Neuronal stem cell (in vitro differentiated cells): ENCODE data around the gene NCAPG.

ENCODE experiments used
- DNase-seq: peaks from one replicate; pipeline ENCODE4 v3.0.0-alpha.2; 2013; ENCODE audit warnings: low spot score
- H2AFZ ChIP-seq: one replicate; pipeline ENCODE4 v1.6.1; 2013; ENCODE audit warnings: mild to moderate bottlenecking, low read length, inconsistent platforms
- H2AK5ac ChIP-seq: 2 replicates; pipeline ENCODE4 v1.6.1; 2013; ENCODE audit warnings: low read depth, mild to moderate bottlenecking, inconsistent platforms, low read length, moderate library complexity, mixed read lengths
- H2BK120ac ChIP-seq: 2 replicates; pipeline ENCODE4 v1.6.1; 2013; ENCODE audit warnings: low read depth, mild to moderate bottlenecking, inconsistent platforms, low read length, moderate library complexity, mixed read lengths
- H2BK12ac ChIP-seq: one replicate; pipeline ENCODE4 v1.6.1; 2013; ENCODE audit warnings: low read length, inconsistent platforms
- H2BK15ac ChIP-seq: 2 replicates; pipeline ENCODE4 v1.6.1; 2013; ENCODE audit warnings: mild to moderate bottlenecking, low read length, inconsistent platforms, mixed read lengths
- H2BK5ac ChIP-seq: one replicate; pipeline ENCODE4 v1.6.1; 2013; ENCODE audit warnings: inconsistent platforms, mild to moderate bottlenecking, low read length, moderate library complexity
- H3K14ac ChIP-seq: one replicate; pipeline ENCODE4 v1.6.1; 2013; ENCODE audit warnings: low read length, inconsistent platforms
- H3K18ac ChIP-seq: 2 replicates; pipeline ENCODE4 v1.6.1; 2013; ENCODE audit warnings: low read length, inconsistent platforms
- H3K23ac ChIP-seq: 2 replicates; pipeline ENCODE4 v1.6.1; 2013; ENCODE audit warnings: low read depth, mild to moderate bottlenecking, mixed read lengths, low read length, inconsistent platforms; ENCODE audit not compliant: poor library complexity
- H3K27ac ChIP-seq: replicated peaks from 3 replicates; pipeline ENCODE4 v1.5.1; 2013; ENCODE audit warnings: low read length, inconsistent platforms
- H3K27me3 ChIP-seq, 3 experiments: 2 replicates each; pipeline ENCODE4 v1.6.1; 2013; ENCODE audit warnings: low read length in 3 of 3, mild to moderate bottlenecking in 2 of 3, inconsistent platforms in 1 of 3, low read depth in 1 of 3, mixed read lengths in 1 of 3, moderate library complexity in 1 of 3; ENCODE audit not compliant: control insufficient read depth in 3 of 3, insufficient read depth in 3 of 3
- H3K36me3 ChIP-seq, 2 donors: replicated peaks in 1 of 2; 2 replicates each; pipeline ENCODE4 v1.6.1; 2013; ENCODE audit warnings: low read length in 2 of 2; ENCODE audit not compliant: control insufficient read depth in 2 of 2, insufficient read depth in 2 of 2
- H3K4ac ChIP-seq: 2 replicates; pipeline ENCODE4 v1.6.1; 2013; ENCODE audit warnings: inconsistent platforms, mild to moderate bottlenecking, low read length, moderate library complexity
- H3K4me1 ChIP-seq, 2 donors: 1 replicate in 1 of 2; 2 replicates in 1 of 2; pipeline ENCODE4 v1.6.1; 2013; ENCODE audit warnings: low read length in 2 of 2, low read depth in 1 of 2; ENCODE audit not compliant: control insufficient read depth in 2 of 2, insufficient read depth in 1 of 2
- H3K4me2 ChIP-seq: one replicate; pipeline ENCODE4 v1.6.1; 2013; ENCODE audit warnings: mild to moderate bottlenecking, low read length, inconsistent platforms; ENCODE audit not compliant: insufficient read depth, poor library complexity, severe bottlenecking
- H3K4me3 ChIP-seq, 2 donors: 2 replicates each; pipeline ENCODE4 v1.5.1; 2013; ENCODE audit warnings: low read length in 2 of 2, mild to moderate bottlenecking in 2 of 2, inconsistent platforms in 1 of 2, moderate library complexity in 1 of 2
- H3K79me1 ChIP-seq: one replicate; pipeline ENCODE4 v1.6.1; 2013; ENCODE audit warnings: low read depth, mild to moderate bottlenecking, inconsistent platforms, low read length, moderate library complexity
- H3K9ac ChIP-seq: one replicate; pipeline ENCODE4 v1.6.1; 2013; ENCODE audit warnings: mild to moderate bottlenecking, low read depth, low read length, inconsistent platforms; ENCODE audit not compliant: poor library complexity
- H3K9me3 ChIP-seq, 2 donors: replicated peaks in 1 of 2; 2 replicates each; pipeline versions ENCODE3 to v1.6.1; 2013; ENCODE audit warnings: low read length in 2 of 2, mild to moderate bottlenecking in 2 of 2, inconsistent platforms in 1 of 2, low read depth in 1 of 2, mixed read lengths in 1 of 2, moderate library complexity in 1 of 2; ENCODE audit not compliant: control insufficient read depth in 2 of 2, insufficient read depth in 1 of 2
- H4K8ac ChIP-seq: one replicate; pipeline ENCODE4 v1.6.1; 2013; ENCODE audit warnings: low read depth, mild to moderate bottlenecking, inconsistent platforms, low read length, moderate library complexity
- H4K91ac ChIP-seq: one replicate; pipeline ENCODE4 v1.6.1; 2013; ENCODE audit warnings: low read length, low read depth, mild to moderate bottlenecking, inconsistent platforms; ENCODE audit not compliant: poor library complexity
- WGBS, 2 donors: extraction: QIAGEN DNeasy Blood & Tissue Kit; methylation state at CpG; one replicate each; pipeline ENCODE4 v1.1.7; 2013; ENCODE audit warnings: missing lambda C conversion rate in 2 of 2, mixed read lengths in 1 of 2; ENCODE audit not compliant: insufficient read length in 2 of 2, insufficient replicate concordance in 1 of 2; ENCODE audit errors: extremely low coverage in 2 of 2; 5-methylcytosine and 5-hydroxymethylcytosine counted together

Gene NCAPG

GRCh38 chr4:17763416-17763815 lies 47.4 kb upstream of the NCAPG start:
- no peak for DNase-seq
- Histone ChIP-seq H2BK15ac (no peak overlapping the region), H4K91ac (no peak overlapping the region), H3K23ac (no peak overlapping the region), H2AFZ (no peak overlapping the region), H3K9ac (no peak overlapping the region), H3K9me3 (no peaks in the 10 kb centered on the region), H3K4me1 (no peaks in the 10 kb centered on the region), H3K36me3 (no peaks in the 10 kb centered on the region), H3K4me2 (no peak overlapping the region), H2BK5ac (no peak overlapping the region), H3K4me3 (no peak overlapping the region), H3K4ac (no peak overlapping the region), H3K18ac (no peak overlapping the region), H4K8ac (no peak overlapping the region), H2BK120ac (no peak overlapping the region), H3K79me1 (no peaks in the 10 kb centered on the region), H2AK5ac (no peak overlapping the region), H2BK12ac (no peak overlapping the region), H3K14ac (no peak overlapping the region), H3K27ac (no peak overlapping the region), H3K27me3 (no peaks in the 10 kb centered on the region)
- WGBS, 2 donors = no CpG with 5 or more reads among the region's 3 CpGs

- H3K27me3 ChIP-seq = no peaks in the 10 kb centered on the region
- H4K91ac ChIP-seq = no peak overlapping the region
- no peak overlapping the region for H3K27ac ChIP-seq
Observed at GRCh38 chr4:17763931-17764330, 46.8 kb upstream of the NCAPG start.

GRCh38 chr4:17765514-17766286 lies 45.1 kb upstream of the NCAPG start:
- no peak for DNase-seq
- no peak overlapping the region for H4K8ac ChIP-seq
- H2AK5ac ChIP-seq = no peak overlapping the region
- H3K27ac ChIP-seq = no peak overlapping the region
- H3K4me3 ChIP-seq = no peak overlapping the region
- H2BK5ac ChIP-seq = no peak overlapping the region
- H3K9me3 ChIP-seq = no peaks in the 10 kb centered on the region
- no peak overlapping the region for H3K4me2 ChIP-seq
- H3K23ac ChIP-seq = no peak overlapping the region
- H2BK15ac ChIP-seq = no peak overlapping the region
- no peak overlapping the region for H3K9ac ChIP-seq
- H2BK120ac ChIP-seq = no peak overlapping the region
- no peak overlapping the region for H3K14ac ChIP-seq
- H3K4ac ChIP-seq = no peak overlapping the region
- no peaks in the 10 kb centered on the region for H3K27me3 ChIP-seq
- H4K91ac ChIP-seq = no peak overlapping the region
- H3K18ac ChIP-seq = no peak overlapping the region
- no peaks in the 10 kb centered on the region for H3K36me3 ChIP-seq
- no peaks in the 10 kb centered on the region for H3K4me1 ChIP-seq
- WGBS, 2 donors = no CpG with 5 or more reads among the region's 11 CpGs
- no peak overlapping the region for H2AFZ ChIP-seq
- H2BK12ac ChIP-seq = no peak overlapping the region
- no peaks in the 10 kb centered on the region for H3K79me1 ChIP-seq

More at GRCh38 chr4:17763931-17764330, 46.8 kb upstream of the NCAPG start:
- Histone ChIP-seq H3K79me1 (no peaks in the 10 kb centered on the region), H2BK15ac (no peak overlapping the region), H2BK12ac (no peak overlapping the region), H2BK120ac (no peak overlapping the region), H3K9ac (no peak overlapping the region), H2AK5ac (no peak overlapping the region), H3K4me2 (no peak overlapping the region), H2AFZ (no peak overlapping the region), H3K4ac (no peak overlapping the region), H4K8ac (no peak overlapping the region), H3K36me3 (no peaks in the 10 kb centered on the region), H3K23ac (no peak overlapping the region), H3K4me1 (no peaks in the 10 kb centered on the region), H3K14ac (no peak overlapping the region), H2BK5ac (no peak overlapping the region), H3K18ac (no peak overlapping the region), H3K9me3 (no peaks in the 10 kb centered on the region), H3K4me3 (no peak overlapping the region)
- no CpG with 5 or more reads among the region's 5 CpGs for WGBS, 2 donors
- no peak for DNase-seq

- no peak overlapping the region for H3K4ac ChIP-seq
- H3K79me1 ChIP-seq = no peaks in the 10 kb centered on the region
- H3K9me3 ChIP-seq = no peaks in the 10 kb centered on the region
- no peak overlapping the region for H3K18ac ChIP-seq
- no peak overlapping the region for H3K4me2 ChIP-seq
- no peak overlapping the region for H2AK5ac ChIP-seq
- no peak overlapping the region for H2BK12ac ChIP-seq
- H2BK15ac ChIP-seq = no peak overlapping the region
- no peaks in the 10 kb centered on the region for H3K4me1 ChIP-seq
- no peak overlapping the region for H4K91ac ChIP-seq
- WGBS, 2 donors = no CpG with 5 or more reads among the region's 33 CpGs
- no peaks in the 10 kb centered on the region for H3K36me3 ChIP-seq
- H3K27me3 ChIP-seq = no peaks in the 10 kb centered on the region
- H3K23ac ChIP-seq = no peak overlapping the region
- H2AFZ ChIP-seq = no peak overlapping the region
- no peak overlapping the region for H3K14ac ChIP-seq
- no peak for DNase-seq
- no peak overlapping the region for H3K27ac ChIP-seq
- no peak overlapping the region for H3K9ac ChIP-seq
- no peak overlapping the region for H2BK120ac ChIP-seq
- no peak overlapping the region for H2BK5ac ChIP-seq
- no peak overlapping the region for H3K4me3 ChIP-seq
- no peak overlapping the region for H4K8ac ChIP-seq
Observed at GRCh38 chr4:17766826-17767458, 43.8 kb upstream of the NCAPG start.
